CD4-positive, alpha-beta T cell treated with Interleukin-4 for 4 hours (primary cell): ENCODE data around the gene OASL.

Experiments used
- DNase-seq: peaks from one replicate; pipeline ENCODE4 v3.0.0-alpha.2; 2020

OASL gene

GRCh38 chr12:120989687-120990086, 49.4 kb downstream of the OASL start:
- DNase-seq: no peak

GRCh38 chr12:120988658-120989057, 50.4 kb downstream of the OASL start:
- no peak for DNase-seq

- DNase-seq: no peak
These were observed 50.8 kb downstream of the OASL start for GRCh38 chr12:120988234-120988633.

- DNase-seq: no peak
These were observed 54.6 kb downstream of the OASL start for GRCh38 chr12:120984351-120984898.

- no peak for DNase-seq
These were observed 55.3 kb downstream of the OASL start for GRCh38 chr12:120983759-120984158.

GRCh38 chr12:120982659-120983058, 56.4 kb downstream of the OASL start:
- no peak for DNase-seq

GRCh38 chr12:120981407-120981941, 57.6 kb downstream of the OASL start:
- DNase-seq: no peak

- no peak for DNase-seq
These were observed 58.2 kb downstream of the OASL start for GRCh38 chr12:120980800-120981368.

GRCh38 chr12:120979862-120980696, 59.0 kb downstream of the OASL start:
- no peak for DNase-seq

- no peak for DNase-seq
These were observed 59.7 kb downstream of the OASL start for GRCh38 chr12:120979220-120979861.

- no peak for DNase-seq
These were observed 60.5 kb downstream of the OASL start, which contains the start of gene HNF1A for GRCh38 chr12:120978296-120979219. Gene HNF1A, plus strand, starts transcription at chr12:120978543. Its CDS starts 226 bp downstream, at chr12:120978769.

- no peak for DNase-seq
These were observed 61.3 kb downstream of the OASL start for GRCh38 chr12:120977531-120978295.

- no peak for DNase-seq
These were observed 66.0 kb downstream of the OASL start for GRCh38 chr12:120972870-120973543.

- peak; percentile 67 for DNase-seq
These were observed 67.5 kb downstream of the OASL start for GRCh38 chr12:120971299-120972180.

GRCh38 chr12:120970310-120970709, 68.7 kb downstream of the OASL start:
- DNase-seq: no peak
